ENCODE results near the gene DOHH. TPM values are rescaled to one million over a fixed set of nuclear protein-coding genes. Genes with fewer than 3 reads are reported as not detected.

The DOHH gene
- total RNA-seq: 11.0 and 16.9 TPM in 2 replicates

GRCh38 chr19:3500429-3501101 lies at the start of gene DOHH:
DOHH (minus strand) TSS chr19:3500674; CDS start chr19:3496814, 3,860 bp downstream.

GRCh38 chr19:3538965-3539755 lies 38.7 kb upstream of the DOHH start, which contains the start of gene TEKTIP1:
TEKTIP1 (plus strand) TSS chr19:3539174; CDS start chr19:3539178, 4 bp downstream.

GRCh38 chr19:3505598-3506383 lies 5.3 kb upstream of the DOHH start, which contains the start of gene FZR1:
FZR1 (plus strand) TSS chr19:3506311; CDS start chr19:3522990, 16,679 bp downstream.

GRCh38 chr19:3483226-3483628 lies 17.2 kb downstream of the DOHH start, which contains the start of gene SMIM44:
SMIM44 (minus strand) TSS chr19:3483441; CDS start chr19:3483403, 38 bp downstream.

GRCh38 chr19:3480383-3481091 lies 19.9 kb downstream of the DOHH start, which contains the start of gene SMIM24:
SMIM24 (minus strand) TSS chr19:3480525; CDS start chr19:3480463, 62 bp downstream.

Other genes starting within 250 kb of the DOHH start
- gene NFIC, start 134.1 kb downstream of the DOHH start, total RNA-seq: 17.2 and 61.2 TPM in 2 replicates
- gene SMIM24, start 20.1 kb downstream of the DOHH start, total RNA-seq: not detected in 2 replicates
- not detected in 2 replicates for gene SMIM44, start 17.2 kb downstream of the DOHH start, total RNA-seq
- 22.5 and 44.3 TPM in 2 replicates for gene FZR1, start 5.6 kb upstream of the DOHH start, total RNA-seq
- gene TEKTIP1, start 38.5 kb upstream of the DOHH start, total RNA-seq: not detected in 2 replicates
- 57.1 and 120 TPM in 2 replicates for gene MFSD12, start 56.9 kb upstream of the DOHH start, total RNA-seq
- 57.3 and 88.4 TPM in 2 replicates for gene HMG20B, start 72.3 kb upstream of the DOHH start, total RNA-seq
- 0.32 and 0.57 TPM in 2 replicates for gene GIPC3, start 84.8 kb upstream of the DOHH start, total RNA-seq
- gene TBXA2R, start 106.2 kb upstream of the DOHH start, total RNA-seq: 1.1 and 2.1 TPM in 2 replicates
- gene CACTIN, start 126.1 kb upstream of the DOHH start, total RNA-seq: 29.5 and 41.6 TPM in 2 replicates
- gene PIP5K1C, start 199.8 kb upstream of the DOHH start, total RNA-seq: 18.9 and 81.9 TPM in 2 replicates
- 0.06 TPM in 1 of 2 replicates, not detected in the other for gene TJP3, start 207.7 kb upstream of the DOHH start, total RNA-seq

Data from bladder microvascular endothelial cell (primary cell).